Peyer's patch (tissue), 4 donors: ENCODE results near the gene PPP1R12B.
"Not testable (repeated sequence)": the region's sequence is repeated elsewhere in the genome, so short reads cannot be mapped to it uniquely, and the experiment has no call there.

Experiments
- CTCF ChIP-seq, 6 experiments: fragments of 450-650 bp in 4 of 6; fragments of 200-600 bp in 2 of 6; sonication (generic) in 1 of 6; IDR thresholded peaks; one replicate each; pipeline ENCODE4 v1.5.1; 2017 to 2019; ENCODE audit warnings: antibody characterized with exemption in 6 of 6, mild to moderate bottlenecking in 3 of 6, moderate library complexity in 1 of 6
- POLR2A ChIP-seq, 2 donors: fragments of 450-650 bp; IDR thresholded peaks; one replicate each; pipeline ENCODE4 v1.5.1; 2017; ENCODE audit warnings: antibody characterized with exemption in 2 of 2, mild to moderate bottlenecking in 2 of 2, moderate library complexity in 2 of 2

DNA sequence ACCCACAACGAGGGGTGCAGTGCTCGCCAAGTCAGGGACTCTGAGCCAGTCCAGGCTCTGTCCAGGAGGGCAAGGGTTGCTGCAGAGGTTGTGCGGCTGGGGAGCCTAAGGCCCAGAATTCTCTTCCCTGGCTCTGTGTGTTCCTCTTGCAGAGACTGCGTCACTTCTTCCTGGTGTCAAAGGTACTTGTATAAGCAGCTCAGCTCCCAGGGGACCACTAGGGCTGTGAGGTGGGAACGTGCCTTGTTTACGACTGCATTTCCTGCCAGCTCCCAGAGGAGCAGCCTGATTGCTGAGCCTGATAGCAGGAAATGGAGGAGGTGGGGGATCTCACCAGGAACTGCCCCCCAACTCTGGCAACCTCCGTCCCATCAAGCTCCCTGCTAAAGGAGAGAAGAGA, 278.5 kb downstream of the PPP1R12B start:
- not testable (repeated sequence) for TF ChIP-seq POLR2A, CTCF (IDR thresholded peaks at IDR 0.05)
